Fibroblast of skin of scalp (primary cell): Measurements from ENCODE around the gene ATXN1L.
A peak's percentile ranks its signal among the peaks of the same experiment; 100 is the strongest.
"Not testable (repeated sequence)": the region's sequence is repeated elsewhere in the genome, so short reads cannot be mapped to it uniquely, and the experiment has no call there.

Source experiments
- DNase-seq: peaks from one replicate; pipeline ENCODE4 v3.0.0-alpha.2; 2013

Gene ATXN1L

GRCh38 chr16:71894921-71895678 is 49.3 kb downstream of the ATXN1L start, which contains the start of gene IST1:
TSS of gene IST1 (plus strand) at chr16:71895531. CDS start at chr16:71915641, 20,110 bp downstream.
- DNase-seq = peak; percentile 99

- DNase-seq = peak; percentile 37
Observed at GRCh38 chr16:71895679-71896365, 50.0 kb downstream of the ATXN1L start.

GRCh38 chr16:71896764-71897368 is 51.1 kb downstream of the ATXN1L start:
- DNase-seq = no peak

- no peak for DNase-seq
Observed at GRCh38 chr16:71899171-71899570, 53.4 kb downstream of the ATXN1L start.

- DNase-seq = no peak
Observed at GRCh38 chr16:71902656-71903365, 57.0 kb downstream of the ATXN1L start.

GRCh38 chr16:71903608-71904007 is 57.8 kb downstream of the ATXN1L start:
- DNase-seq = no peak

GRCh38 chr16:71904239-71904638 is 58.5 kb downstream of the ATXN1L start:
- DNase-seq = no peak

- DNase-seq = not testable (repeated sequence)
Observed at GRCh38 chr16:71905765-71906164, 60.0 kb downstream of the ATXN1L start.
